HepG2 (cell line): ENCODE data around the gene ARL5B. TPM values are rescaled to one million over a fixed set of nuclear protein-coding genes. Genes with fewer than 3 reads are reported as not detected.

ENCODE experiments used
- AGO1 ChIP-seq: fragments of 200-400 bp; formaldehyde crosslinking; IDR thresholded peaks from 2 replicates; pipeline ENCODE4 v1.6.1; 2017; ENCODE audit warnings: mild to moderate bottlenecking, low read depth, low read length, moderate library complexity; ENCODE audit not compliant: poor library complexity, severe bottlenecking
- CEBPG ChIP-seq: IDR thresholded peaks from 2 replicates; pipeline ENCODE4 v1.6.1; 2016
- GABPA ChIP-seq, 2 experiments: IDR thresholded peaks; 2 replicates each; pipeline ENCODE4 v1.6.1; 2011 to 2016; ENCODE audit warnings: low read depth in 2 of 2, low read length in 1 of 2, missing biosample characterization in 1 of 2, missing genetic modification characterization in 1 of 2
- HMGXB4 ChIP-seq, 2 experiments: sonication (generic) in 1 of 2; formaldehyde crosslinking in 1 of 2; IDR thresholded peaks; 2 replicates each; pipeline versions ENCODE4 v1.4.0 to v1.6.1; 2018 to 2020; ENCODE audit warnings: missing genetic modification reagents in 2 of 2, borderline replicate concordance in 1 of 2, low read depth in 1 of 2, mild to moderate bottlenecking in 1 of 2, missing biosample characterization in 1 of 2
- HNF4G ChIP-seq, 2 experiments: sonication (generic) in 1 of 2; formaldehyde crosslinking in 1 of 2; IDR thresholded peaks; 2 replicates each; pipeline versions ENCODE4 v1.4.0 to v1.6.1; 2011 to 2020; ENCODE audit warnings: borderline replicate concordance in 2 of 2, low read depth in 2 of 2, mild to moderate bottlenecking in 2 of 2, low read length in 1 of 2, missing genetic modification reagents in 1 of 2, moderate library complexity in 1 of 2
- KDM1A ChIP-seq: IDR thresholded peaks from 2 replicates; pipeline ENCODE4 v1.6.1; 2016; ENCODE audit warnings: missing compliant biosample characterization
- MLX ChIP-seq: IDR thresholded peaks from 2 replicates; pipeline ENCODE4 v1.6.1; 2016
- MXD1 ChIP-seq: sonication (generic); formaldehyde crosslinking; IDR thresholded peaks from 2 replicates; pipeline ENCODE4 v1.4.0; 2020; ENCODE audit warnings: mild to moderate bottlenecking, missing genetic modification reagents
- MXD4 ChIP-seq: IDR thresholded peaks from 2 replicates; pipeline ENCODE4 v1.6.1; 2016; ENCODE audit warnings: mild to moderate bottlenecking, missing biosample characterization, missing genetic modification reagents
- TFDP1 ChIP-seq: IDR thresholded peaks from 2 replicates; pipeline ENCODE4 v1.6.1; 2016; ENCODE audit warnings: missing compliant biosample characterization, missing genetic modification reagents, borderline replicate concordance
- TOPORS ChIP-seq: sonication (generic); formaldehyde crosslinking; IDR thresholded peaks from 2 replicates; pipeline ENCODE4 v1.8.0; 2023; ENCODE audit warnings: mild to moderate bottlenecking, missing genetic modification reagents
- ZBTB2 ChIP-seq: sonication (generic); formaldehyde crosslinking; IDR thresholded peaks from 2 replicates; pipeline ENCODE4 v1.8.0; 2022; ENCODE audit warnings: low read depth, missing genetic modification reagents
- ZEB1 ChIP-seq: IDR thresholded peaks from 2 replicates; pipeline ENCODE4 v1.6.1; 2012; ENCODE audit warnings: mild to moderate bottlenecking, low read depth, inconsistent platforms; ENCODE audit not compliant: insufficient replicate concordance
- ZNF232 ChIP-seq: sonication (generic); formaldehyde crosslinking; IDR thresholded peaks from 2 replicates; pipeline ENCODE4 v1.4.0; 2020; ENCODE audit warnings: missing genetic modification reagents, borderline replicate concordance
- ZNF276 ChIP-seq: sonication (generic); formaldehyde crosslinking; IDR thresholded peaks from 2 replicates; pipeline ENCODE4 v1.4.0; 2020; ENCODE audit warnings: mild to moderate bottlenecking, low read depth, missing genetic modification reagents
- ZNF484 ChIP-seq: sonication (generic); formaldehyde crosslinking; IDR thresholded peaks from 2 replicates; pipeline ENCODE4 v1.5.1; 2020; ENCODE audit warnings: mild to moderate bottlenecking, low read depth, missing genetic modification reagents, borderline replicate concordance
- ZNF720 ChIP-seq: sonication (generic); formaldehyde crosslinking; IDR thresholded peaks from 2 replicates; pipeline ENCODE4 v1.4.0; 2020; ENCODE audit warnings: missing genetic modification reagents
- ZNF816 ChIP-seq: sonication (generic); formaldehyde crosslinking; IDR thresholded peaks from 2 replicates; pipeline ENCODE4 v1.8.0; 2022; ENCODE audit warnings: missing genetic modification reagents, mild to moderate bottlenecking, borderline replicate concordance
- ZSCAN9 ChIP-seq: IDR thresholded peaks from 2 replicates; pipeline ENCODE4 v1.6.1; 2016; ENCODE audit warnings: borderline replicate concordance
- polyA plus RNA-seq, 8 experiments: library from polyadenylated mRNA; depleted of rRNA in 3 of 8; stranded (reverse) in 7 of 8; unstranded in 1 of 8; fragments of >200 nt; fragmentation: Illumina TruSeq in 4 of 8; extraction: Trizol in 4 of 8; gene quantifications; 2 replicates each; pipeline versions ENCODE4 v1.2.1 to v1.2.3, GENCODE V29; 2011 to 2016; ENCODE audit warnings: low read depth in 4 of 8, missing spikeins in 1 of 8, mixed read lengths in 1 of 8; ENCODE audit not compliant: insufficient read depth in 1 of 8
- total RNA-seq, 5 experiments: library from RNA; depleted of rRNA; stranded (reverse); fragments of >200 nt; fragmentation: Illumina TruSeq; extraction: Trizol; gene quantifications; 2 replicates each; pipeline ENCODE4 v1.2.3, GENCODE V29; 2016; ENCODE audit warnings: low read depth in 1 of 5

The ARL5B gene
- total and polyA plus RNA-seq, 2 of the 13 experiments (the other 11 are each of a cell fraction or from before 2014, with no cell fraction given), result 26.6 to 32.7 TPM

- TF ChIP-seq ZBTB2 (CRISPR knock-in tag) (no peak), HNF4G (IDR thresholded peaks at IDR 0.05; ENCODE audit: borderline replicate concordance, low read depth, low read length) (peak; percentile 57; the same call in 1 of the 2 replicates), HNF4G (CRISPR knock-in tag; IDR thresholded peaks at IDR 0.05; ENCODE audit: borderline replicate concordance, low read depth) (no peak), ZEB1 (peak; percentile 70), MXD1 (CRISPR knock-in tag) (0 out of 2 replicates have a peak, but pooled peaks have one; percentile 8), KDM1A (CRISPR knock-in tag) (no peak), ZNF484 (CRISPR knock-in tag) (no peak), ZNF720 (no peak), MLX (no peak), MXD4 (no peak), AGO1 (no peak), ZNF232 (CRISPR knock-in tag) (no peak), CEBPG (CRISPR knock-in tag) (0 out of 2 replicates have a peak, but pooled peaks have one; percentile 6), TOPORS (0 out of 2 replicates have a peak, but pooled peaks have one; percentile 13), HMGXB4 (CRISPR knock-in tag; IDR thresholded peaks at IDR 0.05; ENCODE audit: borderline replicate concordance in 1 of 2, low read depth in 1 of 2) (peak in 1 of 2 experiments; percentile 11; a peak in 1 of 4 replicates), TFDP1 (CRISPR knock-in tag) (0 out of 2 replicates have a peak, but pooled peaks have one; percentile 18), ZNF816 (CRISPR knock-in tag) (0 out of 2 replicates have a peak, but pooled peaks have one; percentile 9), ZNF276 (CRISPR knock-in tag) (no peak), GABPA (IDR thresholded peaks at IDR 0.05; ENCODE audit: low read depth, low read length) (no peak), GABPA (CRISPR knock-in tag; IDR thresholded peaks at IDR 0.05; ENCODE audit: low read depth) (0 out of 2 replicates have a peak, but pooled peaks have one; percentile 15), ZSCAN9 (no peak)
These were observed 746 bp downstream of the ARL5B start (continued) for GRCh38 chr10:18659819-18660535.
